Measurements from ENCODE around the gene MIDN. TPM values are rescaled to one million over a fixed set of nuclear protein-coding genes. Genes with fewer than 3 reads are reported as not detected.

MIDN gene
- total and polyA plus RNA-seq, 2 donors (not counting 3 experiments of a cell fraction or from before 2014, with no cell fraction given): 20.0 to 85.9 TPM

DNA sequence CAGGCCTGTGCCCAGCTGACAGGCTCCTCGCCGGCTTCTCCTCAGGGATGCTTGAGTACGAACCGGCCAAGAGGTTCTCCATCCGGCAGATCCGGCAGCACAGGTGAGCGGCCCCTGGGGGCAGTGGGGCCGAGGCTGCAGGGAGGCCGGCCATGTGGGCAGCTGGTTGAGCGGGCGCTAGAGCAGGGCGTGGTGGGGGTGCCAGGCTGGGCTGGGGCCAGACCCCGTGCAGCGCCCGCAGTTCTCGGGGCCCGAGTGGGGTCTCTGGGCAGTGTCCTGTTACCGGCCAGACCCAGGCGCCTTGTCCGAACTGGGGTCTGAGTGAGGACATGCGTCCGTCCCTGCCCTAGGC, 26.5 kb upstream of the MIDN start:
- H3K79me2 ChIP-seq (ENCODE audit: control insufficient read depth, insufficient read depth, low read length): peaks cover 18% of the 10 kb centered on the region
- intact Hi-C loops (cut with micrococcal nuclease) (loop anchor here (1.0 kb wide), 2 partner anchors 18 to 44 kb away; no protein-coding TSS in a partner anchor), dilution Hi-C loops (cut with MboI; ENCODE audit: extremely low pct_ligation_motif_present, low sequenced_read_pairs) (no loop called here)
- ChIA-PET CTCF (interaction anchor here (0.7 to 2.5 kb wide), 5 partner anchors 9 to 109 kb away, joined by 3 to 14 read pairs (median 7); no protein-coding TSS in a partner anchor), POLR2A (no interaction called here)
- H3K9me1 ChIP-seq (replicated peaks; ENCODE audit: control insufficient read depth, extremely low read depth, insufficient read depth, low read length): no peaks in the 10 kb centered on the region
- no peaks in the 10 kb centered on the region for H3K9me3 ChIP-seq (replicated peaks; ENCODE audit: control insufficient read depth, insufficient read depth, low read length)
- H2AFZ ChIP-seq (ENCODE audit: low read depth, low read length): no peak overlapping the region
- no peak for TF ChIP-seq EZH2 (IDR thresholded peaks at IDR 0.05; ENCODE audit: borderline replicate concordance, low read depth, low read length, severe bottlenecking)
- no peak for TF ChIP-seq CTCF (IDR thresholded peaks at IDR 0.05; ENCODE audit: extremely low read depth in 1 of 2, insufficient read depth in 1 of 2, low read depth in 1 of 2, low read length in 2 of 2)
- TF ChIP-seq POLR2A (IDR thresholded peaks at IDR 0.05; ENCODE audit: low read depth, low read length): no peak
- TF ChIP-seq GATA2 (IDR thresholded peaks at IDR 0.05; ENCODE audit: insufficient read depth, insufficient read length, low read depth, low read length): no peak
- no peak for TF ChIP-seq FOS (IDR thresholded peaks at IDR 0.05; ENCODE audit: borderline replicate concordance, insufficient read depth, low read length)
- TF ChIP-seq POLR2AphosphoS5 (IDR thresholded peaks at IDR 0.05; ENCODE audit: insufficient read depth, low read depth, low read length): no peak
- no peak for TF ChIP-seq MYC (IDR thresholded peaks at IDR 0.05; ENCODE audit: low read depth, low read length)
- TF ChIP-seq MAX (IDR thresholded peaks at IDR 0.05; ENCODE audit: insufficient read depth, insufficient read length): no peak
- TF ChIP-seq JUN (IDR thresholded peaks at IDR 0.05; ENCODE audit: borderline replicate concordance, insufficient read depth, insufficient read length, low read depth): no peak
- BruUV-seq (replicated peaks): no TSS peak
- no peaks in the 10 kb centered on the region for H3K4me1 ChIP-seq (ENCODE audit: control insufficient read depth, extremely low read depth, insufficient read depth, low read length)
- H3K4me2 ChIP-seq (ENCODE audit: insufficient read depth, low read length): no peak overlapping the region
- H3K27me3 ChIP-seq (ENCODE audit: control insufficient read depth in 2 of 2, insufficient read depth in 2 of 2, low read length in 2 of 2): no peaks in the 10 kb centered on the region
- peaks cover 5 to 20% of the 10 kb centered on the region in 2 experiments for H3K36me3 ChIP-seq (ENCODE audit: control insufficient read depth in 2 of 2, extremely low read depth in 1 of 2, insufficient read depth in 2 of 2, low read length in 2 of 2)
- FAIRE-seq (no peak), DNase-seq (ENCODE audit: low read depth, low spot score) (no peak)
- H4K20me1 ChIP-seq (replicated peaks; ENCODE audit: control insufficient read depth, extremely low read depth, insufficient read depth, low read length): no peaks in the 10 kb centered on the region
- H3K4me3 ChIP-seq (replicated peaks in 1 of 3; ENCODE audit: insufficient read depth in 1 of 3, low read depth in 1 of 3, low read length in 3 of 3): no peak overlapping the region
- no peak overlapping the region for H3K27ac ChIP-seq (ENCODE audit: insufficient read depth, low read depth, low read length)
- H3K9ac ChIP-seq (replicated peaks; ENCODE audit: extremely low read depth, insufficient read depth, low read length): no peak overlapping the region

Measured in endothelial cell of umbilical vein (primary cell).